Astrocyte of the spinal cord (primary cell): ENCODE measurements around the gene CNTNAP4.

Source experiments
- DNase-seq: peaks from one replicate; pipeline ENCODE4 v3.0.0; 2011; ENCODE audit warnings: low read depth, low spot score
- H3K4me3 ChIP-seq: 2 replicates; pipeline ENCODE4 v1.5.1; 2011; ENCODE audit warnings: low read depth, mild to moderate bottlenecking, low read length, moderate library complexity
- in situ Hi-C: cut with HindIII; loops from 2 replicates; pipeline ENCODE4 v1.10.0; 2017; ENCODE audit warnings: low sequenced_read_pairs
- TF ChIP-seq, protein P1 (sequence below): IDR thresholded peaks from 2 replicates; pipeline ENCODE4 v1.5.1; 2012; ENCODE audit warnings: low read depth, mild to moderate bottlenecking, low read length, inconsistent platforms

Gene CNTNAP4

DNA sequence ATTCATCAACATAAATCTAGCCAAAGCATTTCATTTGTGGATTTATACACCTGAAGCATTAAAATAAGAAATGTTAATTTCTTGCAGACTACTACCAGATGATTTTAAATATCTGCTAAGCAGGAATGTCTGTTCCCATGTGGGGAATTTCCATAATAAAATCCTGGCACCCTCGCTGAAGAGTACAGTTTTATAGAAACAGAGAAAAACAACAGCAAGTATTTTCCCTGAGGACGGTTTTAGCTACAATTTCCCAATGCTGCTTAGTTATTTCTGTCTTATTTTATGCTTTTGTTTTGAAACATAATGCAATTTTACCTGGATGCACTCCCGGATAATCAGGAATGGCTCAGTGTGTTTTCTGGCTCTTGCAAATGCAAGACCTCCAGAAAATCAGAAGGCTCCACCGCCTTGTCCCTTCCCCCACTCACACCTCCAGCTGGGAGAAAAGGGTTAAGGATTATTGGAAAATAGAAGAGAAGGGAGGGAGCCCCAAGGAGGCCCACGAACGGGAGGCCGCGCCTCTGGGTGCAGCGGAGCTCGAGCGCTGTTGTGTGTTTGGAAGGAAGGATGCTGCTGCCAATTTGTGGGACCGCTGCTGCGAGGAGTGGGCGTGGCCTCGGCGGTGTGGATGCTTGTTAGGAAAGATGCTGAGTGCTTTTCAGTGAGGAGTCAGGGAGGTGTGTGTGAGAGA is at the start of gene CNTNAP4:
TSS of gene CNTNAP4 (plus strand) at position 657 of the 694 bp plus-strand sequence. CDS start 262 bp downstream, outside the sequence.
- TF ChIP-seq, protein P1, sequence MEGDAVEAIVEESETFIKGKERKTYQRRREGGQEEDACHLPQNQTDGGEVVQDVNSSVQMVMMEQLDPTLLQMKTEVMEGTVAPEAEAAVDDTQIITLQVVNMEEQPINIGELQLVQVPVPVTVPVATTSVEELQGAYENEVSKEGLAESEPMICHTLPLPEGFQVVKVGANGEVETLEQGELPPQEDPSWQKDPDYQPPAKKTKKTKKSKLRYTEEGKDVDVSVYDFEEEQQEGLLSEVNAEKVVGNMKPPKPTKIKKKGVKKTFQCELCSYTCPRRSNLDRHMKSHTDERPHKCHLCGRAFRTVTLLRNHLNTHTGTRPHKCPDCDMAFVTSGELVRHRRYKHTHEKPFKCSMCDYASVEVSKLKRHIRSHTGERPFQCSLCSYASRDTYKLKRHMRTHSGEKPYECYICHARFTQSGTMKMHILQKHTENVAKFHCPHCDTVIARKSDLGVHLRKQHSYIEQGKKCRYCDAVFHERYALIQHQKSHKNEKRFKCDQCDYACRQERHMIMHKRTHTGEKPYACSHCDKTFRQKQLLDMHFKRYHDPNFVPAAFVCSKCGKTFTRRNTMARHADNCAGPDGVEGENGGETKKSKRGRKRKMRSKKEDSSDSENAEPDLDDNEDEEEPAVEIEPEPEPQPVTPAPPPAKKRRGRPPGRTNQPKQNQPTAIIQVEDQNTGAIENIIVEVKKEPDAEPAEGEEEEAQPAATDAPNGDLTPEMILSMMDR: no peak
- DNase-seq: no peak
- no peak within 1 kb of the TSS for H3K4me3 ChIP-seq
- in situ Hi-C loops: no loop called here

DNA sequence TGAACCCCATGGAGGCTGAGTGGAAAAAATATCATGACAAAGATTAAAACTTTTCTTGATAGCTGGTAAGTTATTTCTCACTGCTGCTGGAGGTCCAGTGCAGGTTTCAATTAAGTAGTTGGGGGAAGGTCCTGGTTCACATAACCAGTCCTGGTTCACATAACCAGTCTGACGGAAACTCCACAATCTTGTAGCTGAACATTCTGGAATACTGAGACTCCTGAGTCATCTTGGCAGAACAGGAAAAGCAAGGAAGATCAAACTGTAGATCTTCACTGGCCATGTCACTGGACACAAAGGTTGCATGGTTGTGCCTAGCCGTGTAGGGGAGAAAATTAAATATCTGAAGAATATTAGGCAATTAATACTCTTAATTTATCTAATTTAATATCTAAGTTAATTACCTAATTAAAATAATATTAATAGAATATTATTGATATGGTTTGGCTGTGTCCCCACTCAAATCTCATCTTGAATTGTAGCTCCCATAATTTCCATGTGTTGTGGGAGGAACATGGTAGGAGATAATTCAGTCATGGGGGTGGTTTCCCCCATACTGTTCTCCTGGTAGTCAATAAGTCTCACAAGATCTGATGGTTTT is 48.6 kb upstream of the CNTNAP4 start:
- in situ Hi-C loops: no loop called here
- TF ChIP-seq, protein P1: no peak
- no peak overlapping the region for H3K4me3 ChIP-seq
- DNase-seq: no peak

DNA sequence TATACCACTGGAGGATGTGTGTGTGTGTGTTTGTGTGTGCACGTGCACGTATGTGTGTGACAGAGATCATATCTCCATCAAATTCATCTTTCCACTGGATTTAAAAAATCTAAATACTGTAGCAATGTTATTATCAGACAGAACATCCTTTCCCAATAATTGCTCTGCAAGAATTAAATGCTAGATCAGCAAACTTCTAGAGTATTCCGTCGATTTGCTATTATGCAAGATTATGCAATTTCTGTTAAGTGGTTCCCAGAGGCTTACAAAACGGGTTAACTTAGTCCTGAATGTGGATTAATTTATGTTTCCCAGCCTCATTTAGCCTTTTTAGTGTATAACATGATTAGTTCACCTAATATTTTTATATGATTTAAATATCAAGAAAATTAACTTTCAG is 44.5 kb upstream of the CNTNAP4 start:
- in situ Hi-C loops: no loop called here

DNA sequence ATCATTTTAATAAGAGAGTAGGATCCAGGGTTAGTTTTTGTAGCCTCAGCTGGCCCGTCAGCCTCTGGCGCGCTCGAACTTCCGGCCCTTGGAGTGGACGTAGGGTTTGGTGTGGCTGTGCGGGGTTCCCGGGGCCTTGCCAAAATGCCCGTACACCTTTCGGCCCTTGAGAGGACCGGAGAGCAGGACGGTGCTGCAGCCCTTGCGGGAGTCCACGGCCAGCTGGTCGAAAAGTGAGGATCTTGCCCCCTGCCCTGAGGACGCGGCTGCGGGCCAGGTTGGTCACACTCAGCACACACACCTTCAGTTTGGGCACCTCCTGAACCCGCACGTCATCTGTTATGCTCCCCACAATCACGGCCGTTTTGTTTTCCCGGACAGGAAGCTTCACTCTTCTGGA is 42.2 kb upstream of the CNTNAP4 start:
- in situ Hi-C loops: no loop called here
- no peak for DNase-seq
- TF ChIP-seq, protein P1: no peak
- no peak overlapping the region for H3K4me3 ChIP-seq

More for the DNA sequence above, 44.5 kb upstream of the CNTNAP4 start:
- no peak overlapping the region for H3K4me3 ChIP-seq
- TF ChIP-seq, protein P1: no peak
- no peak for DNase-seq

DNA sequence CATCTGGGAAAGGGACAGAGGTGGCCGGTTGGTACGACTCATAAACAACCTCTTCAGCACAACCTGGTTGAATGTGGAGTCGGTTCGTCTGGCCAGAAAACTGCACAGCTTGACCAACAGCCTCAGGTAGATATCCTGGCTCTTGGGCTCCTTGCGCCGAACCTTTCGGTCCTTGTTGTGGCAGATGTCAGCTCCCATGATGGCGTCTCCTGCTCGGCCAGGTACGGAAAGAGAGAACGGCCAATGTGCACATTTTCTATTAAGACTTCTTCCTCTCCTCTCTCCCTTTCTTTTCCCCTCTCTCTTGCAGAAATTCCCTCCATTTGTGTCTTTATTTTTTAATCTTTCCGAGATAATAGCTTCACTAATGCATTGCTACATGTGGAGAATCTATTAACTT is 41.8 kb upstream of the CNTNAP4 start:
- DNase-seq: no peak
- no peak overlapping the region for H3K4me3 ChIP-seq
- in situ Hi-C loops: no loop called here
- TF ChIP-seq, protein P1: no peak

DNA sequence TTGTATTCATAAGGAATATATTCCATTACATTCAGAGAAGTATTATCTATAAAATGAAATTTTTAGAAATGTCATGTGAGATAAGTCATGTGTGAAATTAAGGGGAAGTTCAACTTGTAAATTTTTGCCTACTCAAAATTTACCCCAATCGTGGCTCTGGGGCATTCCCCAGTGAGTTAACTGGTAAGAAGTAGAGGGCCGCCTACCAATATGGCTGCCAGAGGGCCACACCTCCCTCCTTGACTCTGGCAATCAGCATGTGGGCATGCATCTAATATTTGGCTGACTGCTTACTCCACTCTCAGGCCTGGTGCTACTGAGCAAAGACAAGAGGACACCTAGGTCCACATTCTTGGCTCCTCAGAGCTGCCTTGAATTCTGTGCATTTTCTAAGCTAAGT is 39.7 kb upstream of the CNTNAP4 start:
- no peak overlapping the region for H3K4me3 ChIP-seq
- in situ Hi-C loops: no loop called here
- no peak for DNase-seq
- TF ChIP-seq, protein P1: no peak
